Mucosa of descending colon (tissue), 3 donors: ENCODE data around the gene MYO10. TPM values are rescaled to one million over a fixed set of nuclear protein-coding genes. Genes with fewer than 3 reads are reported as not detected.
A peak's percentile ranks its signal among the peaks of the same experiment; 100 is the strongest.

Experiments used
- ATAC-seq: fragments of 200-7000 bp; cut with Tn5 transposase; one replicate; pipeline ENCODE4 v1.9.1; 2020; ENCODE audit warnings: mild to moderate bottlenecking, moderate library complexity
- DNase-seq, 3 donors: peaks; one replicate each; pipeline ENCODE4 v3.0.0-alpha.2; 2020
- H3K36me3 ChIP-seq: fragments of 200-600 bp; one replicate; pipeline ENCODE4 v1.8.0; 2021; ENCODE audit warnings: low read depth, mild to moderate bottlenecking
- H3K4me1 ChIP-seq: fragments of 200-600 bp; one replicate; pipeline ENCODE4 v1.8.0; 2021; ENCODE audit warnings: low read depth, mild to moderate bottlenecking
- H3K4me3 ChIP-seq: fragments of 200-600 bp; one replicate; pipeline ENCODE4 v1.8.0; 2021; ENCODE audit warnings: mild to moderate bottlenecking
- H3K9me3 ChIP-seq: fragments of 200-600 bp; one replicate; pipeline ENCODE4 v1.8.0; 2021; ENCODE audit warnings: mild to moderate bottlenecking
- intact Hi-C, 2 donors: fragments of 100-400 bp; cut with DNase I in 1 of 2; cut with micrococcal nuclease in 1 of 2; formaldehyde crosslinking; loops; one replicate each; pipeline versions ENCODE4 v1.11.0 to v1.11.1; 2022; cut with DNase I, micrococcal nuclease
- total RNA-seq, 3 donors: library from RNA; stranded (reverse); fragmentation: NEBNext Ultra II Directional in 2 of 3; extraction: Animal tissue kit (Norgen Biotek cat#: 25700) in 2 of 3; gene quantifications; one replicate each; pipeline versions ENCODE4 v1.2.1 to v1.2.4, GENCODE V29; 2021 to 2023
- TF ChIP-seq, protein P1 (sequence below): fragments of 200-600 bp; IDR thresholded peaks from one replicate; pipeline ENCODE4 v1.8.0; 2022; ENCODE audit warnings: antibody characterized with exemption, mild to moderate bottlenecking
- donor health status: DM: no; HTN: no; CAD: no; lungs with moderate emphysema.
- donor health status: DM: no; HTN: no; CAD: no.
- donor health status: DM: no; HTN: yes; CAD: no.

Gene MYO10
- total RNA-seq, 3 donors from 2014 or later = 29.4 to 87.8 (median 61.3) TPM

DNA sequence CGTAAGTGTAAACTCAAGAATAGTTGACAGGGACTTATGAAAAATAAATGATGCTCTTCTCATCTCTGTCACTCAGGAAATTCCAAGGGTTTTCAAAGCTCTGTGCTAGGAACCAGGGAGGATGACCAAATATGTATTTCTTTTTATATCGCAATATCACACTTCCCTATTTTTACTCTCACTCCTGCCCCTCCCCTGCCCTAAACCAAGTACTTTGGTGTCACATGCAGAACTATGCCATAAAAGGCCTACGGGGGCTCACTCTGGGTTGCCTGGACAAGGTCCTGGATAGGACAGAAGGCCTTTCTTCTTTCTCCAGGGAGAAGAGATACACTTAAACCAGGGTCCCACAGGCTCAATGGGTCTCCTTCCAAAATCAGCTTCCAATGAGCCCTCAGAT lies 311.0 kb downstream of the MYO10 start:
- TF ChIP-seq, protein P1, sequence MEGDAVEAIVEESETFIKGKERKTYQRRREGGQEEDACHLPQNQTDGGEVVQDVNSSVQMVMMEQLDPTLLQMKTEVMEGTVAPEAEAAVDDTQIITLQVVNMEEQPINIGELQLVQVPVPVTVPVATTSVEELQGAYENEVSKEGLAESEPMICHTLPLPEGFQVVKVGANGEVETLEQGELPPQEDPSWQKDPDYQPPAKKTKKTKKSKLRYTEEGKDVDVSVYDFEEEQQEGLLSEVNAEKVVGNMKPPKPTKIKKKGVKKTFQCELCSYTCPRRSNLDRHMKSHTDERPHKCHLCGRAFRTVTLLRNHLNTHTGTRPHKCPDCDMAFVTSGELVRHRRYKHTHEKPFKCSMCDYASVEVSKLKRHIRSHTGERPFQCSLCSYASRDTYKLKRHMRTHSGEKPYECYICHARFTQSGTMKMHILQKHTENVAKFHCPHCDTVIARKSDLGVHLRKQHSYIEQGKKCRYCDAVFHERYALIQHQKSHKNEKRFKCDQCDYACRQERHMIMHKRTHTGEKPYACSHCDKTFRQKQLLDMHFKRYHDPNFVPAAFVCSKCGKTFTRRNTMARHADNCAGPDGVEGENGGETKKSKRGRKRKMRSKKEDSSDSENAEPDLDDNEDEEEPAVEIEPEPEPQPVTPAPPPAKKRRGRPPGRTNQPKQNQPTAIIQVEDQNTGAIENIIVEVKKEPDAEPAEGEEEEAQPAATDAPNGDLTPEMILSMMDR = no peak
- no peak for DNase-seq
- no peaks in the 10 kb centered on the region for H3K4me1 ChIP-seq
- intact Hi-C loops = no loop called here
- no peak for ATAC-seq
- H3K36me3 ChIP-seq = no peaks in the 10 kb centered on the region
- H3K4me3 ChIP-seq = no peak overlapping the region
- H3K9me3 ChIP-seq = no peaks in the 10 kb centered on the region

DNA sequence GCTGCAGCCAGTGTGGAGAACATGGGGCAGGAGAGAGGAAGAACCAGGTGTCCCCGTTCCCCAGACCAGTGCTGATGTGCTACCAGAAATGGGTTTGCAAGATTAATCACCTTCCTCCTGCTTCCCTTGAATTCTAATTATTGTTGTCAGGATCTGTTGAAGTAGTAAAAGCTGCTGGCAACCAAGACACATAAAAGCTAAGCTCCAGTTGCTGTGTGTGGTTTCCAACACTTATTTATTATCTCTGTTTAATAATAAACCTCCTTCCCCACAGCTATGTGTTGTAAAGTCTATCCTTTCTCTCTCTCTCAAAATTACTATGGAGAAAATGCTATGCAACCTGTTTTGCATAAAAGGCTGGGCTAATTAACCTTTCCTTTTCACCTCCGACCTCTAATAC lies 317.0 kb downstream of the MYO10 start:
- intact Hi-C loops = no loop called here
- ATAC-seq (no peak), DNase-seq (no peak)
- TF ChIP-seq, protein P1 = no peak
- Histone ChIP-seq H3K4me3 (no peak overlapping the region), H3K4me1 (peaks cover 11% of the 10 kb centered on the region), H3K9me3 (no peaks in the 10 kb centered on the region), H3K36me3 (no peaks in the 10 kb centered on the region)

DNA sequence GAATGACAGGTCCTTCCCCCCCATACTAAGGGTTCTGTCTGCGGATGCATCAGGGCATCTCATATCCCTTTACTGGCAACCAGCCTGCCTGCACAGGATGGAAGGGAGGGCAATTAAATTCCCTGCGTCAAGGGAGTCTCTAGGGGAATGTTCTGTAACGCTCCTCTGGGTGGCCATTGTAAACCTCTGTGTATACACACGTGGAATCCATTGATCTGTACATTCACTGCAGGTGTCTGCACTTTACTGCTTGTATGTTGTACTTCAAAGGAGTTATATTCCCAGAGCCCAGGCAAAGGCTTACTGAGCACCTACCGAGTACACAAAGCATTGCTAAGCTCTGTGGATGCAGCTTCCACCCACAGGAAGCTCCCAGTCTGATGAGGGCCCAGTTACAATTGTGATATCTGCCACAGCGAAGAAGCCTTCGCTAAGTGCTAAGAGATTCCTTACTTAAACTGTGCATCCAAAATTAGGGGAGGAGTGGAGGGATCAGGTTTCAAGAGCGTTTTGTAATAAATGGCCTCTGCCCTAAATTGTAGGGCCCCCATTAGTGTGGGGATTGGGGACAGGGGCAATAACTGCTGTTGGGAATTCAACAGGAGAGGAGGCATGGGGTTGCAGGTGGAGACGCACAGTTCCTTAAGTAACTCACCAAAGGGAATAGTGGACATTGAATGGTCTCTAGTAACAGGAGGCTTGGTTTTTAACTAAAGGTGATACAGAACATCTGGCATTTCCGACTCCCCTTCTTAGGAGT lies 317.8 kb downstream of the MYO10 start:
- no peaks in the 10 kb centered on the region for H3K36me3 ChIP-seq
- TF ChIP-seq, protein P1 = no peak
- H3K9me3 ChIP-seq = no peaks in the 10 kb centered on the region
- ATAC-seq (peak; percentile 33), DNase-seq (peak in 1 of 3 donors; percentile 10)
- H3K4me3 ChIP-seq = no peak overlapping the region
- H3K4me1 ChIP-seq = peaks cover 11% of the 10 kb centered on the region
- intact Hi-C loops = no loop called here

DNA sequence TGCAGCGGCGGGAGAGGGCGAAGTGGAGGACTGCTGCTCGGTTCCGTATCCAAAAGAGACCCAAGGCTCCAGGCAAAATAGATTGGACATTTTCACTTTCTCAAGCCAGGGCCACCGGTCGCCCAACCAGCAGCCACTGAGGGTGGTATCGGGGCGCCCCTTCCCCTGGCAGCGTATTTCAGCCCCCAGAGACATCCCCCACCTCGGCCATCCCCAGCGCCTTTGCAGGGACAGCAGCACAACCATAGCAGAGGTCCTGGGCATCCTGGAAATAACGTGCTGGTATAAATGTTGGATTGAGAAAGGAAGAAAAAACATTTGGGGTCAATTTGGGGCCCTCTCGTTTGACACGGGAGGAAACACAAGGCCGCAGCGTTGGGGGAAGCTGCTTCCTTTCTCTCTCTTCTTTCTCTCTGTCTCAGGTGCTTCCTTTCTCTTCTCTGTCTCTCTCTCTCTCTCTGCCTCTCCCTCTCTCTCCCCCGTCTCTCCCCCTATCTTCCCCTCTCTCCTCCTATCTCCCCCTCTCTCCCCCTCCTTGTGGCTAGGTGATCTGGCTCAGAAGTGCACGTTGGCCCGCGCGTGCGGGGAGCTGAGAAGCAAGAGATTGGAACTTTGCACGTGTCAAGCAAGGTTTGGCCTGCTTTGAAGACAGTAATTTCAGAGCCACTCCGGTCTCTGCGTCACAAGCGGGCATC lies 318.7 kb downstream of the MYO10 start:
- TF ChIP-seq, protein P1 = no peak
- Histone ChIP-seq H3K36me3 (no peaks in the 10 kb centered on the region), H3K4me3 (peak overlapping the region; percentile 41), H3K4me1 (peaks cover 11% of the 10 kb centered on the region), H3K9me3 (no peaks in the 10 kb centered on the region)
- peak in 2 of 3 donors; percentile 15 to 45 for DNase-seq
- intact Hi-C loops = no loop called here
- ATAC-seq = peak; percentile 17

DNA sequence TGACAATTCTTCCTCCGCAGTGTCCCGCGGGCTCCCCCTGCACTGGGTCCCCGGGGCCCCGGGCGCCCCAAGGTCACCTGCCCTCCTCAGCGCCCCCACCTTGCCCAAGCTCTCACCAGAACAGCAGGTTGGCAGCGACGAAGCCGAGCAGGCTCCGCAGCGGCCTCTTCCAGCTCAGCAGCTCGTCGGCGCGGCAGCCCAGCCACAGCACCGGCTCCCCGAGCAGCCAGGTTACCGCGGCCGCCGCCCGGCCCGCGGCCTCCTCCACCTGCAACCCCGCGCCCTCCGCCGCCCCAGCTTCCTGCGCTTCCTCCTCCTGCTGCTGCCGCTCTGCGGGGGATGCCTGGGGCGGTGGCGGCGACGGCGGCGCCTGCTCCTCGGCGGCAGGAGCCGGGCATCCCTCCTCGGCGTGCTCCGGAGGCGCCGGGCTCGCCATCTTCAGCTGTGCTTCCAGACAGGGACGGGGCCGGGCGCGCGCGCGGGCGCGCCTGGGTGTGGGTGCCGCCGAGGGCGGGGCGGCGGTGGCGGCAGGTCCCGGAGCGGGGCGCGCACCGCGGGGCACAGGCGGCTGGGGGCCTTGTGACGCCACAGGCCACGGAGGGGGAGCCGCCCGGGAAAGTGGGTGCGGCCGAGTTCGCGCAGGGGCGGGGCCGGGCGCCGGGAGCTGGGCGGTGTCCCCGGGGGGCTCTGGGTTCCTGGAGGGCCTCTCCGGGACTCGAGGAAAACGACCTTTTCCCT lies 319.4 kb downstream of the MYO10 start, which contains the start of gene RETREG1:
RETREG1 (minus strand) TSS at position 462 of the 738 bp plus-strand sequence; CDS start at position 436, 26 bp downstream.
- ATAC-seq = peak; percentile 91

More for the DNA sequence above, 319.4 kb downstream of the MYO10 start, which contains the start of gene RETREG1:
- Histone ChIP-seq H3K36me3 (no peaks in the 10 kb centered on the region), H3K4me1 (peaks cover 11% of the 10 kb centered on the region), H3K9me3 (no peaks in the 10 kb centered on the region), H3K4me3 (peak within 1 kb of the TSS; percentile 41)
- intact Hi-C loops = no loop called here
- peak; percentile 81 to 89 (median 86) for DNase-seq
- TF ChIP-seq, protein P1 = no peak
